ENCODE data around the gene IL37. TPM values are rescaled to one million over a fixed set of nuclear protein-coding genes. Genes with fewer than 3 reads are reported as not detected.

IL37 gene
- total and polyA plus RNA-seq, 2 donors (not counting 1 experiment from before 2014, with no cell fraction given), result not detected

DNA sequence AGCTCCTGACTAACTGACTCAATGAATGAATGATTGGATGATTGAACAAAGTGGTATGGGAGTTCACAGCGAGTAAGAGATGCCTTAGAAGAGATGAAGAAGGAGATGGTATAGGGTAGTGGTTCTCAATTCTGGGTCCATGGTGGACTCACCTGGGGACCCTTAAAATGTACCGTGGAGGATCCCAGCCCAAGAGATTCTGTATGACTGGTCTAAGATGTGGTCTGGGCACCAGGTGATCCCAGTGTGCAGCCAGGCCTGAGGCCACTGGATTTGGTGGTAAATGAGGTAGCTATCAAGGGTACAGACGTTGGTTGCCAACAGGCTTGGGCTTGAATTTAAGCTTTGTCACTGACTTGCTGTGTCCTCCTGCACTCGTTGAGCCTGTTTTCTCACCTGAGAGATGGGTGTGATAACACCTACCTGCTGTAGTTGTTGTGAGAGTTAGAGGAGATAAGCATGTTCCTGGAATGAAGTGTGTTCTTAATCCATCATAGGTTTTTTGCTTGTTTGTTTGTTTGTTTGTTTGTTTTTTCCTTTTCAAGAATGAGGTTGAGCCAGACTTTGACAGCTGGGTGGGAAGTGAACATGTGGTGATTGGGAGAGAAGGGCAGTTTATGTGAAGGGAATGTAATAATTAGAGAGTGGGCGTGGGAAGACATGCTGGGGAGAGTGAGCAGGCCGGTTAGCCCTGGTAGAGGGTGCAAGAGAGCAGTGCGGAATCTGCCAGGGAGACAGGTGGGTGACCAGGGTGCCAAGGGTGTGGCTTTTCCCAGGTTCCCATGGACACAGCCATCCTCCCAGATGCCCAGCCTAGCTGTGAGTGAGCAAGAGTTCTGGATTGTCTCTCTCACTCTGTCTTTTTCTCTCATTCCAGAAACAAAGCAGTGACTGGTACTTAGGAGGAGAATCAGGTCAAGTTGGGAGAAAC lies 43.0 kb upstream of the IL37 start:
- no peak overlapping the region for H3K9ac ChIP-seq (ENCODE audit: insufficient read depth, low read length)
- no peak overlapping the region for H3K27ac ChIP-seq (ENCODE audit: insufficient read depth, low read length)
- H2AFZ ChIP-seq (ENCODE audit: low read length), result no peak overlapping the region
- no peak overlapping the region for H3K4me2 ChIP-seq (ENCODE audit: extremely low read depth, insufficient read depth, low read length)
- H3K4me3 ChIP-seq (replicated peaks in 1 of 4; ENCODE audit: control extremely low read depth in 1 of 4, insufficient read depth in 1 of 4, low read depth in 3 of 4, low read length in 4 of 4), result no peak overlapping the region
- no peaks in the 10 kb centered on the region for H3K9me3 ChIP-seq (ENCODE audit: control insufficient read depth, insufficient read depth, low read depth, low read length)
- H3K27me3 ChIP-seq (ENCODE audit: control insufficient read depth, insufficient read depth, low read length), result no peaks in the 10 kb centered on the region
- no peaks in the 10 kb centered on the region for H3K36me3 ChIP-seq (ENCODE audit: control insufficient read depth, insufficient read depth, low read length)
- no peaks in the 10 kb centered on the region for H4K20me1 ChIP-seq (ENCODE audit: control insufficient read depth, extremely low read depth, insufficient read depth, low read length)
- no peak for DNase-seq (ENCODE audit: low read depth in 2 of 2)
- TF ChIP-seq, protein P1, sequence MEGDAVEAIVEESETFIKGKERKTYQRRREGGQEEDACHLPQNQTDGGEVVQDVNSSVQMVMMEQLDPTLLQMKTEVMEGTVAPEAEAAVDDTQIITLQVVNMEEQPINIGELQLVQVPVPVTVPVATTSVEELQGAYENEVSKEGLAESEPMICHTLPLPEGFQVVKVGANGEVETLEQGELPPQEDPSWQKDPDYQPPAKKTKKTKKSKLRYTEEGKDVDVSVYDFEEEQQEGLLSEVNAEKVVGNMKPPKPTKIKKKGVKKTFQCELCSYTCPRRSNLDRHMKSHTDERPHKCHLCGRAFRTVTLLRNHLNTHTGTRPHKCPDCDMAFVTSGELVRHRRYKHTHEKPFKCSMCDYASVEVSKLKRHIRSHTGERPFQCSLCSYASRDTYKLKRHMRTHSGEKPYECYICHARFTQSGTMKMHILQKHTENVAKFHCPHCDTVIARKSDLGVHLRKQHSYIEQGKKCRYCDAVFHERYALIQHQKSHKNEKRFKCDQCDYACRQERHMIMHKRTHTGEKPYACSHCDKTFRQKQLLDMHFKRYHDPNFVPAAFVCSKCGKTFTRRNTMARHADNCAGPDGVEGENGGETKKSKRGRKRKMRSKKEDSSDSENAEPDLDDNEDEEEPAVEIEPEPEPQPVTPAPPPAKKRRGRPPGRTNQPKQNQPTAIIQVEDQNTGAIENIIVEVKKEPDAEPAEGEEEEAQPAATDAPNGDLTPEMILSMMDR (conservative IDR thresholded peaks at IDR 0.05 in 1 of 2, IDR thresholded peaks at IDR 0.05 in 1 of 2; ENCODE audit: low read depth in 1 of 2, low read length in 2 of 2), result no peak
- TF ChIP-seq EZH2 (IDR thresholded peaks at IDR 0.05; ENCODE audit: low read length, missing control alignments), result no peak
- peaks cover 3% of the 10 kb centered on the region for H3K4me1 ChIP-seq (ENCODE audit: control insufficient read depth, extremely low read depth, insufficient read depth, low read length)
- no peaks in the 10 kb centered on the region for H3K79me2 ChIP-seq (ENCODE audit: control insufficient read depth, insufficient read depth, low read length)

DNA sequence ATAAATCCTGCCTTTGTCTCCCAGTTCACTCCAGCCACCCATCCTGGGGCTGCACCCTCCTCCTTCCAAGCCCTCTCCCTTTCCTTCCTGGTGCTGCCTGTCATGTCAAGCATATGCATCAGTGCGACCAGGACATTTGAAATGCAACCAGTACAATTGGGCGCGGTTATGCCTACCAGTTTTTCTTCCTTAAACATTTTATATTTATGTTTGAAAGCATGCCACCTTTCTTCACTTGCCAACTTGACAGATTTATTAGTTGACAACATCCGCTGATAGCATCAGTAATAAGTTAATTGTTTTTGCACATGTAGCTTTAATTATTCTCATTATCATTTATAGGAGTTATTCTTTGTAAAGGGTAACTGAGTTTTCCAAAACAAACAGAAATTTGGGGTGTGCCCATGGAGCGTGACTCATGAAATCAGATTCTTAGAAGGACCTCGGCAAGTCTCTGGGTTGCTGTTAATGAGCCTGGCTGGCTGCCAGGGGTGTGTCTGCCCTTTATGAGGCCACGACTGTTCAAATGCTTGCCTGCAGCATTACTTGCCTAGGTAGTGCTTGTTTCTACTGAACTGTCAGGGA lies 41.6 kb upstream of the IL37 start:
- Histone ChIP-seq H3K9ac (ENCODE audit: insufficient read depth, low read length) (no peak overlapping the region), H3K79me2 (ENCODE audit: control insufficient read depth, insufficient read depth, low read length) (no peaks in the 10 kb centered on the region), H3K4me1 (ENCODE audit: control insufficient read depth, extremely low read depth, insufficient read depth, low read length) (peaks cover 3% of the 10 kb centered on the region), H3K4me3 (replicated peaks in 1 of 4; ENCODE audit: control extremely low read depth in 1 of 4, insufficient read depth in 1 of 4, low read depth in 3 of 4, low read length in 4 of 4) (no peak overlapping the region), H3K27ac (ENCODE audit: insufficient read depth, low read length) (no peak overlapping the region), H3K36me3 (ENCODE audit: control insufficient read depth, insufficient read depth, low read length) (no peaks in the 10 kb centered on the region), H2AFZ (ENCODE audit: low read length) (no peak overlapping the region), H3K27me3 (ENCODE audit: control insufficient read depth, insufficient read depth, low read length) (no peaks in the 10 kb centered on the region), H4K20me1 (ENCODE audit: control insufficient read depth, extremely low read depth, insufficient read depth, low read length) (no peaks in the 10 kb centered on the region), H3K9me3 (ENCODE audit: control insufficient read depth, insufficient read depth, low read depth, low read length) (no peaks in the 10 kb centered on the region), H3K4me2 (ENCODE audit: extremely low read depth, insufficient read depth, low read length) (peak overlapping the region; percentile 3)
- DNase-seq (ENCODE audit: low read depth in 2 of 2), result peak; percentile 87 to 94
- TF ChIP-seq, protein P1 (conservative IDR thresholded peaks at IDR 0.05 in 1 of 2, IDR thresholded peaks at IDR 0.05 in 1 of 2; ENCODE audit: low read depth in 1 of 2, low read length in 2 of 2), result no peak
- no peak for TF ChIP-seq EZH2 (IDR thresholded peaks at IDR 0.05; ENCODE audit: low read length, missing control alignments)

Data from fibroblast of lung (primary cell).